Right forelimb (tissue), 1 donor: ENCODE measurements around the gene APBA2.
"Not testable (repeated sequence)": the region's sequence is repeated elsewhere in the genome, so short reads cannot be mapped to it uniquely, and the experiment has no call there.

ENCODE experiments used
- DNase-seq: peaks from one replicate; pipeline ENCODE4 v3.0.0-alpha.2; 2018

APBA2 gene

DNA sequence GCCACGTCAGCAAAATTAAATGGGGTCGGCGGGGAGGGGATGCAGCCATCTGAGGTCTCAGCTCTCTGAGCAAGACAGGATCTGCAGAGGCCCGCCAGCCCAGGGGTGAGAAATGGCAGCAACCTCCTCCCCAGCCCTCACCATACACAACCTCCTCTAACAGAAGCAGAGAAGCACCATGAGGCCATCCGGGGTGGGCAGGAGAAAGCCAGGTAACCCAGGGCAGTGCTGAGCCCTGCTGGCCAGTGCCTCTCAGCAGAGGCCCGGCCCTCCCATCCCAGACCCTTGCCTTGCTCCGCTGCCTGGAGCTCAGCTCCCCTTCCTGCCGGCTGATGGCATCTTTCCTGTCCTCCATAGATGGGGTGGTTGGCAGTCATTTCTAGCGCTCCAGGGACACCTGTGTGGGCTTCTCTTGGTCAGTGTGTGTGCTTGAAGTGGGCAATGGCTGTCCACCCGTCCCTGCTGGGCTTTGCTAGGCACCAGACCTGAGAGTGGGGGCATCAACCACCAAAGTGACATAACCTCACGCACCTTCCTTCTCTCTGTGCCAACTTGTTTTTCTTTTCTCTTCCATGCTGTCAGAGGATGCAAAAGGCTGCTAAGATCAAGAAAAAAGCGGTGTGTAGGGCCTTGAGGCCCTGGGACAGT is 208.0 kb downstream of the APBA2 start:
- no peak for DNase-seq

DNA sequence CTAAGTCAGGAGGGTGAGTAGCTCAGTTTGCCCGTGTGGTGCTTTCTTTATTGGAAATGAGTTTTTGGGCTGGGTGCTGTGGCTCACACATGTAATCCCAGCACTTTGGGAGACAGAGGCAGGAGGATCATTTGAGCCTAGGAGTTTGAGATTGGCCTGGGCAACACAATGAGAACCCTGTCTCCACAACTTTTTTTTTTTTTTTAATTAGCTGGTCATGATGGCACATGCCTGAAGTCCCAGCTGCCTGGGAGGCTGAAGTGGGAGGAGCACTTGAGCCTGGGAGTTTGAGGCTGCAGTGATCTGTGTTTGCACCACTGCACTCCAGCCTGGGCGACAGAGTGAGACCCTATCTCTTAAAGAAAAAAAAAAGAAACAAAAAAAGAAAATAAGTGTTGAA is 208.9 kb downstream of the APBA2 start:
- DNase-seq = no peak

- DNase-seq = no peak
Observed at GRCh38 chr15:29095746-29096145, 210.0 kb downstream of the APBA2 start.

GRCh38 chr15:29097168-29097567 is 211.4 kb downstream of the APBA2 start:
- DNase-seq = no peak

GRCh38 chr15:29097971-29098370 is 212.2 kb downstream of the APBA2 start:
- no peak for DNase-seq

DNA sequence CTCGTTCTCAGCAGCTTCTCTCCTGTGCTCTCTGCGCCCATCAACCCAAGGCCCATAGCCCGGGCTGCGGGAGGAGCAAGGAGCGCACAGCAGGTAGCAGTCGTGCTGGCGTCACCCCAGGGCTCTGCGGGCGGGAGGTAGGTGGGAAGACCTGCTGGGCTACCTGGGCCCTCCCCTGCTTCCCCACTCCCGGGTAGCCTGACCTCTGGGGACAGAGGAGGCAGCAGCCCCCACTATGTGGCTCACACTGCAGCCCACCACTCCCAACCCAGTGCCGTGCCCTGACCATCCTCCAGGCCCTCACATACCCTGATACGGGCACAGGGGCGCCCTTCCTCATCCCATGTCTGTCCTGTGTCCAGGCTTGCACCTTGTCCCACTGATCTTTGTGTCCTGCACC is 212.9 kb downstream of the APBA2 start:
- DNase-seq = no peak

- DNase-seq = no peak
Observed at GRCh38 chr15:29099131-29099880, 213.5 kb downstream of the APBA2 start.

DNA sequence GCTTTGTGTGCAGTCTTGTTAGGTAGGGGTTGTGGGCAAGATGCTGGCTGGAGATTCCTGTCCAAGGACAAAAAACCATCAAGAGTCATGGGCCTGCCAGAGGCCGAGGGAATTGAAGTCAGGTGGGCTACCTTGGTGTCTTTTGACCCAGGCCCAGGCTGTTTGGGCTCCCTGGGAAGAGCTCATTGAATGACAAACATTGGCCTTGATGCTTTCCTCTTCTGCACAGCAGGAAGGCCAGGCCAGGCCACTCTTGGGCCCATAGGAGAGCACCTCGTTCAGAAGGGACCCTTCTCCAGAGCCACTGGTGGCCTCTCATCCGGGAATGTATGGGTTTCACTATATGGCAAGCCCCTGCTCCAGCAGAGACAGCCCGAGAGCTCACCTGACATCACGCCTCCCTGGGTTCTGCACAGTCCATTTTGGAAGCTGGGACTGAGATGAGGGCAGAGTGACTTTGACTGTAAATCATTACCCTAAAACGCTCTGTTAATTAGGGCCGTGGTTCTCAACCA is 214.8 kb downstream of the APBA2 start:
- DNase-seq = no peak

GRCh38 chr15:29101491-29101890 is 215.7 kb downstream of the APBA2 start:
- no peak for DNase-seq

DNA sequence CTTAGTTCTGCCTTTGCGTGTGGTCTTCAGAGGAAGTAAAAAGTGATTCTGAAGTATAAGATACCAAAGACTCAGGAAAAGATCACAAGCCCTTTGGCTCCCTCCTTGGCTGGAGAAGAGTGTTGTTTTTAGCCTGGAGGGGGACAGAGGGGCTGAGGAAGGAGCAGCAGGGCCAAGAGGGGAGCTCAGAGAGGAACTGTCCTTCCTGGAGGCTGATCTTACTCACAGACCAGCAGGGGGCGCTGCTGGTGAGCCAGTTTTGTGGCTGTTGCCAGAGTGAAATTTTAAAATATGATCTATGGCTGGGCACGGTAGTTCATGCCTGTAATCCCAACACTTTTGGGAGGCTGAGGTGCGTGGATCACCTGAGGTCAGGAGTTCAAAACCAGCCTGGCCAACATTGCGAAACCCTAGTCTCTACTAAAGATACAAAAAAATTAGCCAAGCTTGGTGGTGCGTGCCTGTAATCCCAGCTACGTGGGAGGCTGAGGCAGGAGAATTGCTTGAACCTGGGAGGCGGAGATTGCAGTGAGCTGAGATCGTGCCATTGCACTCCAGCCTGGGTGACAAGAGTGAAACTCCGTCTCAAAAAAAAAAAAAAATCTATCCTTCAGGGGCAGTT is 216.5 kb downstream of the APBA2 start:
- DNase-seq = not testable (repeated sequence)

DNA sequence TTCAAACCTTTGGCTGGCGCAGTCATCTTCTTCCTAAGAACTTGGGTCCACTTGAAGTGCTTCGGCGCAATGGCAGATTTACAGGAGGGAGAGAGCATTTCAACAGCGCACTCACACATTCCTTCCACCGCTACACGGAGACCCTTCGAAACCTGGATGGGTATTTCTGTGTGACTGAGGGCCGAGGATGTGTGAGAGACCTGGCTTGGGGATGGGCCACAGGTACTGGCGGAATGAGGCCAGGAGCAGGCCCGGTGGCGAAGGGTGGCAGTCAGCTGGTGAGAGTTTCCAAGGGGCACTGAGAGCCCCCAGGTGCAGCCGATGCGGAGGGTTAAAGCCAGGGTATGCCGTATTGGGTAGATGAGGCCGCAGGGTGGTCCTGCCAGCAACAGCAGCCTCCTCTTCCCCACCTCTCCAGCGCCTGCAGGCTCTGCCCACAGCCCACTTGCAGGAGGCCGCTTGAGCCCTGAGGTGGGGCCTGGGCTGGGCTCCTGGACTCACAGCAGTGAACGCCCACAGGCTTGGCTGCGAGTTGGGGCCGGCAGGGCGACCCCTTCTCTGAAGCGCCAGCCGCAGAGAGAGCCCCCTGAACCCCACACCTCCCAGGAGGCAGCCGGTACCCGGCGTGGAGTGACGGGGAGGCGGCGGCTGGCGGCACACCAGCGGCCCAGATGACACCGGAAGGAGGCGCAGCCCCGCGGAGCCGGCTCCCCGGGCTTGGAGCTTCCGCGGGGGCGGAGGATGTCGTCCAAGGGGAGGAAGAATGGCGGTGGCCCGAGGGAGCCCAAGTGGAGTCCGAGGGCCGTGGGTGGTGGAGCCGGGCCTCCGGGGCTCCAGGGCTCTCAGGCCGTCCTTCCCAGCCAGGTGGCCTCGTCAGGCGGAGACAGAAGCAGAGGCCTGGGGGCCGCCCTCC is 217.4 kb downstream of the APBA2 start:
- peak; percentile 56 for DNase-seq

DNA sequence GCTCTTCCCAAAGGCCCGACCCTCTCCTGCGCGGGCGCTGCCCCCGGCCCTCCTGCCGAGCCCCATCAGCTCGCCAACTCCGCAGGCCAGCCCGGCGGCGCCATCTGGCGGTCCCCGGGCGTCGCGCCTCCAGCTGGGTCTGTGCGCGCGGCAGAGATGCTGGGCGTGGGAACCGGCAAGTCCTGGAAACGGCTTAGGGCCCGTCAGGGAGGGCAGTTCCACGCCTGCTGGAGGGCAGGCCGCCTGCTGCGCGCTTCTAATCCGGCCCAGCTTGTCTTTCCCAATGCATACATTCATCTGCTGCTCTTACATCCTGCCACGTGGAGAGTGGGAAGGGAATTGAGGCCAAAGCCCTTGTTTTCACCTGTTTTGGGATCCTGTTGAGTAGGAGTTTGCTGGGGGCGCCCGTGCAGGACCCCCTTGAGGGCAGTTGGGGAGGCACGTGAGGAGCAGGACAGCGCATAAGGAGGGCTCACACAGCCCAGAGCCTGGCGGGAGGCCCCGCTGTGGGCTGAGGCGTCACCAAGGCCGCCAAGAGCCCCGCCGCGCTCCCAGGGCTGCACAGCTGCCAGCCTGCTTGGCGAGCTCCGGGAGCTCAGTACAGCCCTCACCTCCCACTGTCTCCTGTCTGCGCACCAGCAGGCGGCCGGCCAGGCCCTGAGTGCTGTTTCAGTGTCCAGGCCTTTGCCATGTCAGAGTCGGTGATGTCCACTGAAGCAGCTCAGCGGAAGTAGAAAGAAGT is 218.2 kb downstream of the APBA2 start:
- peak; percentile 93 for DNase-seq

GRCh38 chr15:29104566-29104880 is 218.7 kb downstream of the APBA2 start:
- DNase-seq = no peak

GRCh38 chr15:29105151-29105854 is 219.5 kb downstream of the APBA2 start:
- no peak for DNase-seq

- no peak for DNase-seq
Observed at GRCh38 chr15:29106116-29106515, 220.3 kb downstream of the APBA2 start.

DNA sequence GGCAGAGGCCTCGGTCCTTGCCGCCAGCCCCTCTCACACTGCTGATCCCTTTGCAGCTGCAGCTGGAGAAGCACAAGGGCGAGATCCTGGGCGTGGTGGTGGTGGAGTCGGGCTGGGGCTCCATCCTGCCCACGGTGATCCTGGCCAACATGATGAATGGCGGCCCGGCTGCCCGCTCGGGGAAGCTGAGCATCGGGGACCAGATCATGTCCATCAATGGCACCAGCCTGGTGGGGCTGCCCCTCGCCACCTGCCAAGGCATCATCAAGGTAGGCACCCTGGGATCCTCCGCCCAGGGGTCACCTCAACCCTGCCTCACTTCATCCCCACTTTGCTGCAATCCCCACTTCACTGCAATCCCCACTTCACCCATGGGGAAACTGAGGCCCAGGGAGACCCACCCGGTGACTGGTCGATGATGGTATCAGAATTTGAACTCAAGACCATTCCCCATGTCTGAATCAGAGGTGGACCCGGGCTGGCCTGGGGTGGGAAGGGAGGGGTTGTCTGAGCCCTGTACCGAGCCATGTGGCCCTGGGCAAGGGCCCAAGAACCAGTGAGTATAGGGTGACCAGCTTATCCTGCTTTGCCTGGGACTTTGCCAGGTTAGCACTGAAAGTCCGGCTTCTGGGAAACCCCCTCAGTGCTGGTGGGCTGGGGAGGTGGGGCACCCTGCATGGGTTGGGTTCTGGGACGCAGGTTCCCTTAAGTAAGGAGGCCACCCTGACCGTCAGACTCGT is 220.9 kb downstream of the APBA2 start:
- no peak for DNase-seq

- DNase-seq = no peak
Observed at GRCh38 chr15:29107291-29107890, 221.6 kb downstream of the APBA2 start.

DNA sequence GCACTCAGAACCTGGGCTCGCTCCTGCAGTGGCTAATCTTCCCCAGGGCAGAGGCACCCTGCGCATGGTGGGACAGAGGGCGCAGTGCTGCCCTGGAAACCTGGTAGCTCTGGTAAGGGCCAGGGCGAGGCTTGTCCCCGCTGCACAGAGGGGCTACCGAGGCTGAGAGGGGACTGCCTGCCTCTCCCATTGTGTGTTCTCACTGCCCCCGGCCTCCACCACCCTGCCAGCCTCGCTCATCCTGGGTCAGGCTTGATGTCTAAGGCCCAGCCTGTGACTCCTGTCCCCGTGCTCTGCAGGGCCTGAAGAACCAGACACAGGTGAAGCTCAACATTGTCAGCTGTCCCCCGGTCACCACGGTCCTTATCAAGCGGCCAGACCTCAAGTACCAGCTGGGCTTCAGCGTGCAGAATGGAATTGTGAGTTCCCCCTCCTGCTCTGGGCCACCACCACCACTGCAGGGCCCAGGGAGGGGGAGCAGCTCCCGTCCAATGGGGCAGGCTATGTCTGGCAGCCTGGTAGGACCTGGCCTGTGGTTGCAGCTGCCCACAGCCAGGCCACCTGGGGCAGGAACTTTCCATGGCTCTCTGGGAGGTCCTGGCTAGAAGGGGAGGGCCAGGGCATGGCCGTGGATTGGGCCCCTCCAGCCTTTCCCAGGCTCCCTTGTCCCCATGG is 222.3 kb downstream of the APBA2 start:
- no peak for DNase-seq

DNA sequence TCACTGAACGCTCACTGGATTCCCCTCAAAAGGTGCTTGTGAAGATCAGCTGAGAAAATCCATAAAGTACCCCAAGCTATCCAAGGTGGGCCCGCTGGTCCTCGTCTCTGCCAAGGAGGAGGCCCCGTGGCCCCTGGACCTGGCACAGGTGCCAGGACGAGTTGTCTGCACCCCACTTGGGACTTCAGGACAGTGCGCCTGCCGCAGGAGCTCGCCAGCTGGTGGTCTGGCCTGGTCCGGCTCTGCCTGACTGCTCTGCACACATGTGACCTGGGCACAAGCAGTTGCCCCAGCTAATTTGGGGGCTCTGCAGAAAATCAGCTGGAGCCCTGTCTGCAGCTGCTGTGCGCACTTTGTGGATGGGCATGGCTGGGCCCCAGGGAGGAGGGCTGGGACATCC is 224.0 kb downstream of the APBA2 start:
- no peak for DNase-seq

DNA sequence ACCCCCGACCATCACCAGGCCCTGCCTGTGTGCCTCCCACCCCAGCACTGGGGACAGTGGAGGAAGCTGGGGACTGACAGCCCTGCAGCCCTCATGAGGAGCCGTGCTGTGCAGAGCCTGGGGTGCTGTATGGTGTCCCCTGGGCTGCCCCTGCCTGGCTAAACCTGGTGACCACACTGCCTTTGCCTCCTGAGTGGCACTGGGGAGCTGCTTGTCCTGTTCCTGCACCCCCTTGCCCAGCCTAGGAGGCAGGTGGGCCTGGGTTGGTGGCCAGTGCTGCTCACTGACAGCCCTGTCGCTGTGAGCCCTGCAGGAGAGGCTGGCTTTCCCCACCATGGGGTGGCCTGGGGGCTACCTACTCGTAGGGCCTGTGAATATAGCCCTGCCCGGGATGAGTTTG is 224.4 kb downstream of the APBA2 start:
- no peak for DNase-seq
